Skeletal muscle cell (primary cell): ENCODE measurements around the gene TIGD2.

Experiments used
- DNase-seq: peaks from one replicate; pipeline ENCODE4 v3.0.0-alpha.2; 2010; ENCODE audit warnings: low read depth
- H3K4me3 ChIP-seq: 2 replicates; pipeline ENCODE4 v1.5.1; 2011; ENCODE audit warnings: low read depth, mild to moderate bottlenecking, control low read depth, low read length, moderate library complexity

TIGD2 gene

GRCh38 chr4:89110986-89111832 lies at the start of gene TIGD2:
TSS of gene TIGD2 (plus strand) at chr4:89111533. CDS start at chr4:89112975, 1,442 bp downstream.
- H3K4me3 ChIP-seq = peak within 1 kb of the TSS; percentile 80
- peak; percentile 67 for DNase-seq

GRCh38 chr4:89064848-89065247 lies 46.5 kb upstream of the TIGD2 start:
- H3K4me3 ChIP-seq = no peak overlapping the region
- no peak for DNase-seq

DNA sequence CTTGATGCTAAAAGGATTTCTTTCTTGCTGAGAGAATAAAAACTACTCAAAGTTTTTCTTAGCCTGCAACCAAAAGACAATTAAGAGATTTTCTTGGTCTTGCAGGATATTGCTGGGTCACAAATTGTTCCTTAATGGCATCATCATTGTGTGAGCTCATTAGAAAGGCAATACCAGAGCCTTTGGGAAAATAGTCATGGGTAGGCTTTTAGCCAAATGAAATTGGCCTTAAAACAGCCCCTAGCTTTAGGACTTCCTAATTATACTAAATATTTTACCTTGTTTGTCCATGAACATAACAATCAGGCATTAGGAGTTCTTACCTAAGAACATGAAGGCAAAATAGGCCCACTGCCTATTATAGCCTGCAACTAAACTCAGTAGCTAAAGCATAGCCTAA lies 43.9 kb upstream of the TIGD2 start:
- no peak for DNase-seq
- H3K4me3 ChIP-seq = no peak overlapping the region

DNA sequence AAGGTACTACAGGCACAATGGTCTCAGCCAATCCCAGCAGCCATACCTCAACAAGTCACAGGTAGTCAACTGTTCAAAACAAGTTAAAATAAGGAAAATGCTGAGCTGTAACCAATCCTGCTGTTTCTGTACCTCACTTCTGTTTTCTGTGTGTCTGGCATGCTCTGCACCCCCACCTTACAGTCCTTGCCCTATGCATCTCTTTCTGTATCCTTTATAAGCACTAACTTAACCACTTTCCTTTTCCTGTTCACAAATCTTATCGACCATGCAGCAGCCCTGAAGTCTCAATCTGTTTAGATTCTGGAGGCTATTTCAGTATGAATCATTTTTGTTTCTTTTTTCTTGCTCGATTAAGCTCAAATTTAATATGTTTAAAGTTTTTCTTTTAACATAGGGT lies 41.9 kb upstream of the TIGD2 start:
- DNase-seq = no peak
- no peak overlapping the region for H3K4me3 ChIP-seq

GRCh38 chr4:89070041-89070440 lies 41.3 kb upstream of the TIGD2 start:
- DNase-seq = no peak
- no peak overlapping the region for H3K4me3 ChIP-seq

DNA sequence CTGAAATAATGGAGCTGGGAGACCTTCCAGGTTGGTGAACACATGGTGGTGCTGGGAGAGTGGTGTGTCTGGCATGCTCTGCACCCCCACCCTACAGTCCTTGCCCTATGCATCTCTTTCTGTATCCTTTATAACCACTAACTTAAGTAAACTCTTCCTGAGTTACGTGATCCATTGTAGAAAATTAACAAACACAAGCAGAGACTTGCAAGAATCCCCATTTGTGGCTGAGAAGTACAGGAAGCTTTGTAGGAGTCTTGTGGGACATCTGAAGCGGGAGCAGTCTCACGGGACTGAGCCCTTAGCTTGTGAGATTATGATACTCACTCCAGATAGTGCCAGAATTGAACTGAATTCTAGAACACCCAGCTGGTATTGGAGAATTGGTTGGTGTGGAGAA lies 40.0 kb upstream of the TIGD2 start:
- H3K4me3 ChIP-seq = no peak overlapping the region
- DNase-seq = no peak

- DNase-seq = no peak
- H3K4me3 ChIP-seq = no peak overlapping the region
Observed at GRCh38 chr4:89072921-89073320, 38.4 kb upstream of the TIGD2 start.

DNA sequence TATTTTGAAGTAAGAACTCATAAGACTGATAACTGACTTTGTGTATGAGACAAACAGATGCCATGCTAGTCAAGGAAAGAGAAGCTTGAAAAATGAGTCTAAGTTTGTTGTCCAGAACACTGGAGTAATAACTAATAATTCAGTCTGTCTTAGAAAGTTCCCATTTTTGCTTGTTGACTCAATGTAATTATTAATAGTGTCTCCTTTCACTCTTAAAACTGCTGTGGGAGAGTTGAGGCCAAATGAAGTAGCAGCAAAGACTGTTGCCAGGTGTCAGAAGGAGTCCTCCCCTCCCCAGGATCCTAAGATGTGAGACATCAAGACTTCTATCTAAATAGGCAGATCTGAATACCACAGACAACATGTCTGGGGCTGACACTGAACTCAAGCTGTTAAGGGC lies 33.6 kb upstream of the TIGD2 start:
- DNase-seq = no peak
- H3K4me3 ChIP-seq = no peak overlapping the region

- H3K4me3 ChIP-seq = no peak overlapping the region
- DNase-seq = no peak
Observed at GRCh38 chr4:89078300-89078699, 33.0 kb upstream of the TIGD2 start.

GRCh38 chr4:89099034-89099433 lies 12.3 kb upstream of the TIGD2 start:
- H3K4me3 ChIP-seq = no peak overlapping the region
- DNase-seq = peak; percentile 28

GRCh38 chr4:89099471-89099870 lies 11.9 kb upstream of the TIGD2 start:
- H3K4me3 ChIP-seq = no peak overlapping the region
- no peak for DNase-seq

GRCh38 chr4:89100853-89101252 lies 10.5 kb upstream of the TIGD2 start:
- DNase-seq = no peak
- H3K4me3 ChIP-seq = no peak overlapping the region

GRCh38 chr4:89101256-89102161 lies 9.8 kb upstream of the TIGD2 start:
- H3K4me3 ChIP-seq = no peak overlapping the region
- DNase-seq = no peak

- DNase-seq = no peak
- H3K4me3 ChIP-seq = no peak overlapping the region
Observed at GRCh38 chr4:89105726-89106125, 5.6 kb upstream of the TIGD2 start.

- no peak overlapping the region for H3K4me3 ChIP-seq
- no peak for DNase-seq
Observed at GRCh38 chr4:89108091-89108490, 3.2 kb upstream of the TIGD2 start.

DNA sequence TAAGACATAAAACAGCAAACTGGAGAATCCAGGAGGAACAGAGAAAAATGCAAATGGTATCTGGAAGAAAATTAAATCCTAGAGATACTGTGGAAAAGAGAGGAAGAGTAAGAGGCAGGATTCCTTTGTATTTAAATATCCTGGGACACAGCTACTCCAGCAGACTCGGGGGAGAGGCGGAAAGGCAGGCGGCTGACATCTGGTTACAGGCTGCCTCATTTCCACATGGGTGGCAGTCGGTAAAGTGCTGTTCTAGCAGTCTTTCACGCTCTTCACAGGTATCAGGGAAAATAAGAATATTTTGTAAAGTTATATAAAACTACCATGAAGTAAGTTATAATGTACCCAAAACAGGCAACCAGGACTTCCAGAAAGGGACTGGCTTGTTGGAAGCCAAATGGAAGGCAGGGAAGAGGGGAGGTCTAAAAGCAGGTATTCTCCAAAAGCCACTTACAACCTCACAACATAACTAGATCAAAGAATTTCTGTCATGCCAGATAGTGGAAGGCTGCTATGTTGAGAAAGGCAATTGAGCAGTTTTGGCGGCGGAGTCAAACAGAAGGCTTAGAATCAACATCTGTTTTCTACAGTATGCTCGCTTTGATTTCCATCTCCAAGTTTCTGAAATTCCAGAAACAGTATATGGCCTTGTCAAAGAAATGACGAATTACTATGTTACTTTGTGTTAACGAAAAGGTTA lies 1.3 kb upstream of the TIGD2 start:
- H3K4me3 ChIP-seq = peak overlapping the region; percentile 80
- no peak for DNase-seq

DNA sequence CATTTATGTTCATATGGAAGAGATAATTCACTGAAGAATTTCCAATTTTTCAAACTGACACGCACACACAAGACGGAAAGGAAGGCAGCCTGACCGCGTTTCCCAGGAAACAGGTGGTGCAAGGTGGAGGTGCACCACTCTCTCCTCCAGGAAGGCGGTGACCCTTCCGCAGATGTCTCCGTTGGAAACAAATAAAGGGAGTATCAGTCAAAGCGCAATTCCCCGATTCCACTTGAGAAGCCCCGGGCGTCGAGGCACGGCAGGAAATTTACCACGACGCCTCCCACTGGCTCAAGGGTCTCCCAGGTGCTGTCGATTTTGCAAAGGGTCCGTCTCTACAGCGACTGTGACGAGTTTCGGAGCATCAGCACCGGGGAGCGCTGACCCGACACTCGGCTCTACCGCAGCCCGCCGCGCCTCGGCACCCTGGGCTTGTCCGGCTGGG lies 770 bp upstream of the TIGD2 start:
- no peak for DNase-seq

GRCh38 chr4:89111833-89112563 lies 665 bp downstream of the TIGD2 start:
- H3K4me3 ChIP-seq = peak overlapping the region; percentile 80
- peak; percentile 96 for DNase-seq

More for the DNA sequence above, 770 bp upstream of the TIGD2 start:
- peak overlapping the region; percentile 80 for H3K4me3 ChIP-seq

DNA sequence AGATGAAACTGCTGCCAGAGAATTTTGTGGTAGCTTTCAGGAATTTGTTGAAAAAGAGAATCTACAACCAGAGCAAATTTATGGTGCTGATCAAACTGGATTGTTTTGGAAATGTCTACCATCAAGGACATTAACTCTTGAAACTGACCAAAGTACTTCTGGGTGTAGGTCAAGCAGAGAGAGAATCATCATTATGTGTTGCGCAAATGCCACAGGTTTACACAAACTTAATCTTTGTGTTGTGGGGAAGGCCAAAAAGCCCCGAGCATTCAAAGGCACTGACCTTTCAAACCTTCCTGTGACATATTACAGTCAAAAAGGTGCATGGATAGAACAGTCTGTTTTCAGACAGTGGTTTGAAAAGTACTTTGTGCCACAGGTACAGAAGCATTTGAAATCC lies 2.1 kb downstream of the TIGD2 start:
- DNase-seq = no peak
- no peak overlapping the region for H3K4me3 ChIP-seq
